HCT116 (cell line): ENCODE results near the gene CTNNA1. TPM values are rescaled to one million over a fixed set of nuclear protein-coding genes. Genes with fewer than 3 reads are reported as not detected.

Experiments
- ATAC-seq: fragments of 200-7000 bp; cut with Tn5 transposase; 2 replicates; pipeline ENCODE4 v1.9.1; 2020; ENCODE audit warnings: mild to moderate bottlenecking, moderate library complexity
- BruUV-seq: library from RNA; stranded (reverse); fragments of 400-500 nt; replicated peaks from 2 replicates; lab custom pipeline; 2021; lab: Mats Ljungman, UMichigan
- CTCF ChIA-PET: fragments of 300-600 bp; sonication (Branson Sonifier 250); formaldehyde crosslinking; loops from one replicate; lab custom pipeline; 2021; ENCODE audit warnings: antibody characterized with exemption; lab: Charles Lee
- POLR2A ChIA-PET: fragments of 300-600, 350-600 bp; sonication (Branson Sonifier 250); formaldehyde crosslinking; loops from one replicate; lab custom pipeline; 2021; ENCODE audit warnings: antibody characterized with exemption; lab: Charles Lee
- RAD21 ChIA-PET, 2 experiments: fragments of 300-600 bp; sonication (Branson Sonifier 250); formaldehyde crosslinking; loops; one replicate each; lab custom pipeline; 2023; ENCODE audit warnings: low total read pairs in 2 of 2; ENCODE audit not compliant: uncharacterized antibody in 2 of 2, unreplicated experiment in 2 of 2, low non-redundant PET in 1 of 2; lab: Charles Lee
- DNase-seq: peaks from one replicate; pipeline ENCODE4 v3.0.0-alpha.2; 2010; ENCODE audit warnings: low read depth, low spot score
- H2AFZ ChIP-seq: fragments of 200-600 bp; shearing (Covaris generic), sonication (generic); 2 replicates; pipeline ENCODE4 v1.6.1; 2017; ENCODE audit warnings: low read depth, mixed run types, mixed read lengths, antibody characterized with exemption, low read length; ENCODE audit not compliant: poor library complexity, severe bottlenecking
- H3K27ac ChIP-seq: 2 replicates; pipeline ENCODE4 v1.5.1; 2012; ENCODE audit warnings: low read depth, low read length
- H3K27me3 ChIP-seq: fragments of 200-600 bp; sonication (generic); 2 replicates; pipeline ENCODE4 v1.6.1; 2016; ENCODE audit warnings: mixed run types, low read length, mixed read lengths; ENCODE audit not compliant: insufficient read depth
- H3K36me3 ChIP-seq, 2 experiments: fragments of 200-500 bp in 1 of 2; fragments of 200-600 bp in 1 of 2; sonication (Bioruptor generic) in 1 of 2; sonication (generic) in 1 of 2; 2 replicates each; pipeline versions ENCODE4 v1.5.1 to v1.6.1; 2014 to 2016; ENCODE audit warnings: low read length in 2 of 2, inconsistent platforms in 1 of 2, mixed read lengths in 1 of 2, mixed run types in 1 of 2; ENCODE audit not compliant: insufficient read depth in 2 of 2, control insufficient read depth in 1 of 2
- H3K4me1 ChIP-seq, 2 experiments: fragments of 200-600 bp in 1 of 2; sonication (generic) in 1 of 2; 2 replicates each; pipeline versions ENCODE4 v1.5.1 to v1.6.1; 2012 to 2017; ENCODE audit warnings: low read length in 2 of 2, inconsistent platforms in 1 of 2, mild to moderate bottlenecking in 1 of 2, mixed read lengths in 1 of 2, mixed run types in 1 of 2, moderate library complexity in 1 of 2; ENCODE audit not compliant: insufficient read depth in 2 of 2, control insufficient read depth in 1 of 2
- H3K4me2 ChIP-seq: fragments of 200-600 bp; sonication (generic); 2 replicates; pipeline ENCODE4 v1.6.1; 2017; ENCODE audit warnings: mixed run types, low read length, mixed read lengths
- H3K4me3 ChIP-seq, 2 experiments: fragments of 200-600 bp in 1 of 2; sonication (generic) in 1 of 2; replicated peaks in 1 of 2; 2 replicates each; pipeline ENCODE4 v1.5.1; 2011 to 2016; ENCODE audit warnings: low read length in 2 of 2, control low read depth in 1 of 2, low read depth in 1 of 2, mild to moderate bottlenecking in 1 of 2, mixed read lengths in 1 of 2, mixed run types in 1 of 2
- H3K79me2 ChIP-seq: fragments of 200-600 bp; sonication (generic); 2 replicates; pipeline ENCODE4 v1.6.1; 2017; ENCODE audit warnings: mild to moderate bottlenecking, mixed run types, low read length, moderate library complexity, mixed read lengths; ENCODE audit not compliant: insufficient read depth
- H3K9ac ChIP-seq: fragments of 200-600 bp; sonication (generic); 2 replicates; pipeline ENCODE4 v1.6.1; 2016; ENCODE audit warnings: low read length, mixed read lengths
- H3K9me2 ChIP-seq: fragments of 200-600 bp; sonication (generic), shearing (Covaris generic); 2 replicates; pipeline ENCODE4 v1.6.1; 2017; ENCODE audit warnings: mixed run types, mild to moderate bottlenecking, moderate library complexity; ENCODE audit not compliant: insufficient read depth
- H3K9me3 ChIP-seq, 2 experiments: fragments of 200-500 bp in 1 of 2; fragments of 200-600 bp in 1 of 2; sonication (Bioruptor generic) in 1 of 2; sonication (generic) in 1 of 2; 2 replicates each; pipeline ENCODE4 v1.6.1; 2014 to 2017; ENCODE audit warnings: low read length in 2 of 2, mixed read lengths in 2 of 2, inconsistent platforms in 1 of 2, low read depth in 1 of 2, mild to moderate bottlenecking in 1 of 2, mixed run types in 1 of 2, moderate library complexity in 1 of 2; ENCODE audit not compliant: control insufficient read depth in 1 of 2, insufficient read depth in 1 of 2
- H4K20me1 ChIP-seq: fragments of 200-600 bp; sonication (generic), shearing (Covaris generic); 2 replicates; pipeline ENCODE4 v1.6.1; 2017; ENCODE audit warnings: mixed run types, mild to moderate bottlenecking, moderate library complexity; ENCODE audit not compliant: insufficient read depth
- CEBPB ChIP-seq: IDR thresholded peaks from 2 replicates; pipeline ENCODE4 v1.6.1; 2012; ENCODE audit warnings: low read depth
- ELF1 ChIP-seq: IDR thresholded peaks from 2 replicates; pipeline ENCODE4 v1.6.1; 2012; ENCODE audit warnings: low read depth, borderline replicate concordance
- EZH2 ChIP-seq: fragments of 200-600 bp; sonication (generic); IDR thresholded peaks from 2 replicates; pipeline ENCODE4 v1.6.1; 2017; ENCODE audit warnings: antibody characterized with exemption, mixed run types
- EZH2phosphoT487 ChIP-seq: fragments of 200-600 bp; IDR thresholded peaks from 2 replicates; pipeline ENCODE4 v1.6.1; 2018; ENCODE audit warnings: antibody characterized with exemption, borderline replicate concordance
- FOSL1 ChIP-seq: IDR thresholded peaks from 2 replicates; pipeline ENCODE4 v1.6.1; 2012; ENCODE audit warnings: low read depth
- JUND ChIP-seq: IDR thresholded peaks from 2 replicates; pipeline ENCODE4 v1.6.1; 2012
- POLR2A ChIP-seq: IDR thresholded peaks from 2 replicates; pipeline ENCODE4 v1.7.0; 2011; ENCODE audit warnings: borderline replicate concordance; ENCODE audit not compliant: insufficient read depth, insufficient read length; ENCODE audit errors: extremely low read depth
- POLR2AphosphoS5 ChIP-seq: IDR thresholded peaks from 2 replicates; pipeline ENCODE4 v1.6.1; 2011; ENCODE audit warnings: mild to moderate bottlenecking, low read depth, low read length, moderate library complexity
- RAD21 ChIP-seq: IDR thresholded peaks from 2 replicates; pipeline ENCODE4 v1.6.1; 2012; ENCODE audit warnings: low read depth, mild to moderate bottlenecking
- REST ChIP-seq: IDR thresholded peaks from 2 replicates; pipeline ENCODE4 v1.6.1; 2012; ENCODE audit warnings: low read depth
- SIN3A ChIP-seq: IDR thresholded peaks from 2 replicates; pipeline ENCODE4 v1.6.1; 2012; ENCODE audit warnings: low read depth
- SP1 ChIP-seq: IDR thresholded peaks from 2 replicates; pipeline ENCODE4 v1.6.1; 2012; ENCODE audit warnings: low read depth
- SRF ChIP-seq: IDR thresholded peaks from 2 replicates; pipeline ENCODE4 v1.6.1; 2012; ENCODE audit warnings: low read depth
- TCF7L2 ChIP-seq: IDR thresholded peaks from 2 replicates; pipeline ENCODE4 v1.7.0; 2011; ENCODE audit warnings: borderline replicate concordance, inconsistent platforms; ENCODE audit not compliant: insufficient read depth, insufficient read length; ENCODE audit errors: extremely low read depth
- YY1 ChIP-seq: IDR thresholded peaks from 2 replicates; pipeline ENCODE4 v1.6.1; 2011; ENCODE audit warnings: low read length, low read depth, moderate library complexity, mild to moderate bottlenecking; ENCODE audit not compliant: insufficient replicate concordance; ENCODE audit errors: extremely low read depth
- ZFX ChIP-seq: fragments of 450-650 bp; IDR thresholded peaks from 2 replicates; pipeline ENCODE4 v1.6.1; 2017
- intact Hi-C: fragments of 100-400 bp; cut with micrococcal nuclease; formaldehyde crosslinking; loops from 2 replicates; pipeline ENCODE4 v1.10.0; 2022
- total RNA-seq: library from RNA; stranded (reverse); gene quantifications from one replicate; pipeline ENCODE4 v1.2.1, GENCODE V29; 2021; ENCODE audit not compliant: unreplicated experiment
- TF ChIP-seq, protein P1 (sequence below): IDR thresholded peaks from 2 replicates; pipeline ENCODE4 v1.6.1; 2011; ENCODE audit warnings: mild to moderate bottlenecking, low read length, moderate library complexity; ENCODE audit not compliant: insufficient replicate concordance; ENCODE audit errors: extremely low read depth
- TF ChIP-seq, protein P2 (sequence below): IDR thresholded peaks from 2 replicates; pipeline ENCODE4 v1.6.1; 2012

The CTNNA1 gene
- total RNA-seq, 1 experiment from 2014 or later: 313 TPM

GRCh38 chr5:138793575-138793974, 40.4 kb downstream of the CTNNA1 start:
- no TSS peak for BruUV-seq

More at GRCh38 chr5:138793575-138793974, 40.4 kb downstream of the CTNNA1 start:
- H3K9me3 ChIP-seq: no peaks in the 10 kb centered on the region
- H3K9ac ChIP-seq: no peak overlapping the region
- H3K4me2 ChIP-seq: no peak overlapping the region
- H3K27me3 ChIP-seq: no peaks in the 10 kb centered on the region
- no peaks in the 10 kb centered on the region; a peak in 1 of 4 replicates for H3K4me1 ChIP-seq
- POLR2A ChIA-PET: no interaction called here
- CTCF ChIA-PET: no interaction called here
- TF ChIP-seq SIN3A: no peak
- TF ChIP-seq EZH2: no peak
- no peak for TF ChIP-seq POLR2AphosphoS5
- TF ChIP-seq REST: no peak
- no peak for TF ChIP-seq ELF1
- no peak for TF ChIP-seq CEBPB
- no peak for TF ChIP-seq YY1
- TF ChIP-seq EZH2phosphoT487: no peak
- no peak for TF ChIP-seq JUND
- TF ChIP-seq SRF: no peak
- TF ChIP-seq, protein P1, sequence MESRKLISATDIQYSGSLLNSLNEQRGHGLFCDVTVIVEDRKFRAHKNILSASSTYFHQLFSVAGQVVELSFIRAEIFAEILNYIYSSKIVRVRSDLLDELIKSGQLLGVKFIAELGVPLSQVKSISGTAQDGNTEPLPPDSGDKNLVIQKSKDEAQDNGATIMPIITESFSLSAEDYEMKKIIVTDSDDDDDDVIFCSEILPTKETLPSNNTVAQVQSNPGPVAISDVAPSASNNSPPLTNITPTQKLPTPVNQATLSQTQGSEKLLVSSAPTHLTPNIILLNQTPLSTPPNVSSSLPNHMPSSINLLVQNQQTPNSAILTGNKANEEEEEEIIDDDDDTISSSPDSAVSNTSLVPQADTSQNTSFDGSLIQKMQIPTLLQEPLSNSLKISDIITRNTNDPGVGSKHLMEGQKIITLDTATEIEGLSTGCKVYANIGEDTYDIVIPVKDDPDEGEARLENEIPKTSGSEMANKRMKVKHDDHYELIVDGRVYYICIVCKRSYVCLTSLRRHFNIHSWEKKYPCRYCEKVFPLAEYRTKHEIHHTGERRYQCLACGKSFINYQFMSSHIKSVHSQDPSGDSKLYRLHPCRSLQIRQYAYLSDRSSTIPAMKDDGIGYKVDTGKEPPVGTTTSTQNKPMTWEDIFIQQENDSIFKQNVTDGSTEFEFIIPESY: no peak
- TF ChIP-seq TCF7L2: no peak
- no peak for TF ChIP-seq POLR2A
- TF ChIP-seq RAD21: no peak
- TF ChIP-seq ZFX: no peak
- no peak for TF ChIP-seq SP1
- no peak for TF ChIP-seq FOSL1
- TF ChIP-seq, protein P2, sequence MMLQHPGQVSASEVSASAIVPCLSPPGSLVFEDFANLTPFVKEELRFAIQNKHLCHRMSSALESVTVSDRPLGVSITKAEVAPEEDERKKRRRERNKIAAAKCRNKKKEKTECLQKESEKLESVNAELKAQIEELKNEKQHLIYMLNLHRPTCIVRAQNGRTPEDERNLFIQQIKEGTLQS: no peak
- RAD21 ChIA-PET: no interaction called here
- no peak overlapping the region for H3K4me3 ChIP-seq
- peaks cover 0 to 9% of the 10 kb centered on the region in 2 experiments; a peak in 1 of 4 replicates for H3K36me3 ChIP-seq
- ATAC-seq (no peak), DNase-seq (no peak)
- peaks cover 6% of the 10 kb centered on the region; the same call in 1 of the 2 replicates for H4K20me1 ChIP-seq
- no peak overlapping the region for H2AFZ ChIP-seq
- H3K27ac ChIP-seq: no peak overlapping the region
- H3K9me2 ChIP-seq: no peaks in the 10 kb centered on the region
- peaks cover 97% of the 10 kb centered on the region for H3K79me2 ChIP-seq
- intact Hi-C loops: no loop called here
